ENCODE measurements around the gene PLAU. TPM values are rescaled to one million over a fixed set of nuclear protein-coding genes. Genes with fewer than 3 reads are reported as not detected.
"Not testable (repeated sequence)": the region's sequence is repeated elsewhere in the genome, so short reads cannot be mapped to it uniquely, and the experiment has no call there.

Gene PLAU
- total and polyA plus RNA-seq, 9 of the 15 experiments (the other 6 are each of a cell fraction or from before 2014, with no cell fraction given), result 2.1 to 16.9 (median 3.3) TPM

GRCh38 chr10:73930630-73931327 is 19.8 kb downstream of the PLAU start (continued):
- TF ChIP-seq GATA2 (CRISPR knock-in tag; IDR thresholded peaks at IDR 0.05) (peak; percentile 82), ZBTB12 (CRISPR knock-in tag; IDR thresholded peaks at IDR 0.05) (0 out of 2 replicates have a peak, but pooled peaks have one; percentile 8), ATF7 (IDR thresholded peaks at IDR 0.05) (peak; percentile 62), RCOR1 (IDR thresholded peaks at IDR 0.05; ENCODE audit: borderline replicate concordance in 1 of 2, low read depth in 2 of 2, low read length in 2 of 2) (peak in 1 of 2 experiments; percentile 80; a peak in 2 of 4 replicates), MBD2 (IDR thresholded peaks at IDR 0.05; ENCODE audit: borderline replicate concordance, low read depth) (peak; percentile 46), ZNF134 (CRISPR knock-in tag; conservative IDR thresholded peaks at IDR 0.05) (0 out of 2 replicates have a peak, but pooled peaks have one; percentile 47), SMAD4 (CRISPR knock-in tag; conservative IDR thresholded peaks at IDR 0.05) (peak; percentile 73), RBFOX2 (IDR thresholded peaks at IDR 0.05; ENCODE audit: low read depth, low read length) (peak; percentile 72), HDAC1 (IDR thresholded peaks at IDR 0.05) (peak in 1 of 2 experiments; percentile 62; a peak in 1 of 4 replicates), BACH1 (tag; IDR thresholded peaks at IDR 0.05) (0 out of 2 replicates have a peak, but pooled peaks have one; percentile 9), SRF (CRISPR knock-in tag; IDR thresholded peaks at IDR 0.05) (peak in 1 of 2 experiments; percentile 73; a peak in 2 of 4 replicates), HDAC3 (IDR thresholded peaks at IDR 0.05; ENCODE audit: borderline replicate concordance, partially characterized antibody) (peak; percentile 76), ID3 (tag; IDR thresholded peaks at IDR 0.05) (peak; percentile 71), NFE2 (IDR thresholded peaks at IDR 0.05; ENCODE audit: low read depth) (peak; percentile 50), PML (IDR thresholded peaks at IDR 0.05; ENCODE audit: low read length) (peak; percentile 55; the same call in 1 of the 2 replicates), NFIC (IDR thresholded peaks at IDR 0.05) (peak; percentile 71), NR2C2 (tag; IDR thresholded peaks at IDR 0.05) (peak; percentile 67), MAZ (CRISPR knock-in tag; conservative IDR thresholded peaks at IDR 0.05 in 1 of 2, IDR thresholded peaks at IDR 0.05 in 1 of 2) (peak in 1 of 2 experiments; percentile 81; a peak in 2 of 4 replicates), MTA1 (IDR thresholded peaks at IDR 0.05; ENCODE audit: borderline replicate concordance) (peak; percentile 16; the same call in 1 of the 2 replicates), KLF16 (IDR thresholded peaks at IDR 0.05) (peak; percentile 62; the same call in 1 of the 2 replicates), MTA2 (IDR thresholded peaks at IDR 0.05; ENCODE audit: low read depth) (peak; percentile 23; the same call in 1 of the 2 replicates), ERF (CRISPR knock-in tag; IDR thresholded peaks at IDR 0.05) (0 out of 2 replicates have a peak, but pooled peaks have one; percentile 58), ETV1 (tag; conservative IDR thresholded peaks at IDR 0.05; ENCODE audit: low read depth) (peak; percentile 75), ESRRA (IDR thresholded peaks at IDR 0.05; ENCODE audit: borderline replicate concordance, low read depth) (0 out of 2 replicates have a peak, but pooled peaks have one; percentile 39), PKNOX1 (IDR thresholded peaks at IDR 0.05) (peak; percentile 98)
- not testable (repeated sequence) for TF ChIP-seq ID3, NR2C2 (CRISPR knock-in tag; IDR thresholded peaks at IDR 0.05)

All from K562 (cell line).